Erythroblast (primary cell): ENCODE data around the gene ODAD2.

Experiments used
- GATA1 ChIP-seq: IDR thresholded peaks from 2 replicates; pipeline ENCODE4 v1.6.1; 2011; ENCODE audit warnings: low read depth, mild to moderate bottlenecking, control low read depth, low read length, moderate library complexity
- POLR2A ChIP-seq: IDR thresholded peaks from 2 replicates; pipeline ENCODE4 v1.6.1; 2011; ENCODE audit warnings: mild to moderate bottlenecking, low read length

DNA sequence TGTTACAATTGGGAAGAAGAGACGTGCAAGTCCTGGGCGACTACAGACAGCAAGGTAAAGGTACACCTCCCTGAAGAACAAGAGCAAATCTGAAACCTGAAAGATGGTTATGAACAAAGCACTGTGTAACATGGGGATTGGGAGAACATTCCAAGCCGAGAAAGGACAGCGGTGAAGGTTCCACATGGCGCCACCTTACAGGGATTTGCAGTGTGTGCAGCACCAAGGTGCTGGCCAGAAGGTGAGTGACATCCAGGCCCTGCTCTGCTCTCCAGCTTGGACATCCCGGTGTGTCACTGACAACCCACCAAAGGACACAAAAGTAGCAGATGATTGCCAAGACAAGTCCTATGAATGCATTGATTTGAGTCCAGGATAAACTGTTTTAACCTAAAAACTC is 165.1 kb downstream of the ODAD2 start:
- TF ChIP-seq POLR2A = no peak
- TF ChIP-seq GATA1 = no peak
